GM19467 (cell line): ENCODE data around the gene CIZ1.

Experiments used
- ATAC-seq: cut with Tn5 transposase; IDR thresholded peaks from one replicate; pipeline ENCODE4 v1.9.1; 2021; ENCODE audit warnings: mild to moderate bottlenecking, moderate library complexity; ENCODE audit not compliant: unreplicated experiment

Gene CIZ1

GRCh38 chr9:128164307-128164885 is 27.0 kb downstream of the CIZ1 start:
- no peak for ATAC-seq

GRCh38 chr9:128163523-128164306 is 27.7 kb downstream of the CIZ1 start:
- no peak for ATAC-seq

GRCh38 chr9:128163027-128163515 is 28.3 kb downstream of the CIZ1 start:
- no peak for ATAC-seq

- no peak for ATAC-seq
These were observed 29.0 kb downstream of the CIZ1 start for GRCh38 chr9:128162215-128163026.

GRCh38 chr9:128161215-128161902 is 30.0 kb downstream of the CIZ1 start:
- ATAC-seq = no peak

- ATAC-seq = peak; percentile 5
These were observed 30.8 kb downstream of the CIZ1 start for GRCh38 chr9:128160603-128160987.

GRCh38 chr9:128159784-128160602 is 31.4 kb downstream of the CIZ1 start, which contains the start of gene BBLN:
Gene BBLN (plus strand): TSS chr9:128160265. CDS start chr9:128160408, 143 bp downstream.
- peak; percentile 61 for ATAC-seq

- no peak for ATAC-seq
These were observed 31.9 kb downstream of the CIZ1 start for GRCh38 chr9:128159522-128159783.

- ATAC-seq = no peak
These were observed 35.5 kb downstream of the CIZ1 start for GRCh38 chr9:128155736-128156500.

- ATAC-seq = no peak
These were observed 37.3 kb downstream of the CIZ1 start for GRCh38 chr9:128153947-128154695.

- no peak for ATAC-seq
These were observed 38.1 kb downstream of the CIZ1 start for GRCh38 chr9:128153060-128153946.

- no peak for ATAC-seq
These were observed 39.0 kb downstream of the CIZ1 start for GRCh38 chr9:128152133-128153059.

GRCh38 chr9:128151309-128152132 is 39.9 kb downstream of the CIZ1 start:
- no peak for ATAC-seq

- no peak for ATAC-seq
These were observed 40.6 kb downstream of the CIZ1 start for GRCh38 chr9:128150594-128151308.

- no peak for ATAC-seq
These were observed 41.3 kb downstream of the CIZ1 start for GRCh38 chr9:128149951-128150593.
